IPS-18a (cell line): ENCODE measurements around the gene SNN.

Experiments
- H3K27ac ChIP-seq: one replicate; pipeline ENCODE4 v1.5.1; 2013; ENCODE audit warnings: low read length
- H3K27me3 ChIP-seq: one replicate; pipeline ENCODE4 v1.6.1; 2013; ENCODE audit warnings: mild to moderate bottlenecking, low read length; ENCODE audit not compliant: control insufficient read depth, insufficient read depth
- H3K36me3 ChIP-seq: one replicate; pipeline ENCODE4 v1.6.1; 2013; ENCODE audit warnings: low read depth, low read length; ENCODE audit not compliant: control insufficient read depth
- H3K4me1 ChIP-seq: one replicate; pipeline ENCODE4 v1.6.1; 2013; ENCODE audit warnings: low read depth, low read length; ENCODE audit not compliant: control insufficient read depth
- H3K4me3 ChIP-seq: one replicate; pipeline ENCODE4 v1.5.1; 2013; ENCODE audit warnings: low read length
- H3K9ac ChIP-seq: one replicate; pipeline ENCODE4 v1.6.1; 2013; ENCODE audit warnings: mild to moderate bottlenecking, low read length, moderate library complexity
- H3K9me3 ChIP-seq: one replicate; pipeline ENCODE4 v1.6.1; 2013; ENCODE audit warnings: low read depth, low read length; ENCODE audit not compliant: control insufficient read depth

Gene SNN

GRCh38 chr16:11688520-11688886 is 20.2 kb downstream of the SNN start:
- Histone ChIP-seq H3K36me3 (peaks cover 26% of the 10 kb centered on the region), H3K4me3 (no peak overlapping the region), H3K27me3 (no peaks in the 10 kb centered on the region), H3K27ac (no peak overlapping the region), H3K9ac (no peak overlapping the region), H3K4me1 (no peaks in the 10 kb centered on the region), H3K9me3 (no peaks in the 10 kb centered on the region)

DNA sequence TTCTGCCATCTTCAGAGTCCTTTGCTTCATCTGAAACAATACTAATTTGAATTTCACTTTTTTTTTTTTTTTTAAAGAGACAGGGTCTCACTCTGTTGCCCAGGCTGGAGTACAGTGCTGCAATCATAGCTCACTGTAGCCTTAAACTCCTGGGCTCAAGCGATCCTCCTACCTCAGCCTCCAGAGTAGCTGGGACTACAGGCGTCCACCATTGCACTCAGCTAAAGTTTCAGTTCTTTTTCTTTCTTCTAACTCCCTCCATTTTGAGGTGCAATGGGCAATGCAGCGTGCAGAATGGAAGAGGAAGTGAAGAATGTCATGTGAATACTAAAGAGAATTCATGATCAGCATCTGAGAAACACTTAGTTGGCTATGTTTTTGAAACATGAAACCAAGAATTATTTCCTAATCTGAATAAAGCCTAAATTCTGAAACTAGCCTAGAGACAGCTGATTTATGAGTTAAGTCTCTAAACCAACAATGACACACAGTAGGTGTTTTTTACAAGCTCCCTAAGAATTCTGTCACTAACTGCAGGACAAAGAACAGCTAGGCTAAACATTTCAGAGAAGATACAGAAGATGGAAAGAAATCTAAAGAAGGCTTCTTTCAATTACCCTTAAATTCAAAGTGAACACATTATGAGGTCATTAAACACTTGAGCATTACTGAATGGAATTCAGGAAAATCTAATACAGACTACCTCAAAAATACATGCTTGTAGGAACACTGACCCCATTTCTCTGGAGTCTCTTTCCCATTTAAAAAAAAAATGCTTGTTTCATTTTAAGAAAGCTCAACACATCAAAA is 21.0 kb downstream of the SNN start:
- Histone ChIP-seq H3K4me3 (no peak overlapping the region), H3K4me1 (no peaks in the 10 kb centered on the region), H3K27ac (no peak overlapping the region), H3K9ac (no peak overlapping the region), H3K9me3 (no peaks in the 10 kb centered on the region), H3K36me3 (peaks cover 20% of the 10 kb centered on the region), H3K27me3 (no peaks in the 10 kb centered on the region)

DNA sequence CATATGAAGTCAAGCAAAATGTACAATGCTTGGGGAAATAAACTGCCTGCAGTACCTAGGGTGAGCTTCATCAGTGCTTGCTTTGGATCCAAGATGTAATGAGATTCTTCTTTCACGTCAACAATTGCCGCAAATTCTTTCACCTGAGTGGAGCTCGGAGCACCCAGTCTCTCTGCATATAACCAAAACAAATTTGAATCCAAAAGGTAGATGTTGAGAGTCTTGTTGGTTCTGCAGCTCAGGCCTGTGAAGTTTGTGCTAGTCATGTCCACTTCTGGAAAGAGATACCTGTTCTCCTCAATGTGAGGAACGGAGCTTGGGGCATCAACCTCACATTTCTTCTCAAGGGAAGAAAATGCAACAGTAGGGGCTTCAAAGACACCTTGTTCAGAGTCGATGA is 23.0 kb downstream of the SNN start:
- H3K27ac ChIP-seq: no peak overlapping the region
- no peaks in the 10 kb centered on the region for H3K4me1 ChIP-seq
- peaks cover 26% of the 10 kb centered on the region for H3K36me3 ChIP-seq
- H3K9ac ChIP-seq: no peak overlapping the region
- H3K27me3 ChIP-seq: no peaks in the 10 kb centered on the region
- H3K9me3 ChIP-seq: no peaks in the 10 kb centered on the region
- no peak overlapping the region for H3K4me3 ChIP-seq

DNA sequence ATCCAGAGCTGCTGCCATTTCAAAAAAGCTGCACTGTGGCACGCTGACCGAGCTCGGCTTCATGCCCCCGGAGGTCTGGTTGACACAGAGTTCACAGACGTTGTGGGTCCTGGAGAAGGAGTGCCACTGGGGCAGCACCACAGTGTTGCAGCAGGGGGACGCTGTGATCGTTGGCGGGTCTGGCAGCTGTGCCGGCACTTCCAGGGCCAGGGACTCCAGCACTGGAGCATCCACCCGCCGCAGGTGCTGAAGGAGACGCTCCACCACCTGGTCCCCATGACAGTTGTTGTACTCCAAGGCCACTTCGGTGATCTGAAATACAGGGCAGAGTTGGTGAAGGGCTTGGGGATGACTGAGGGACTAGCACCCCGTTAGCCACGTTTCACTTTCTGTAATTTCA is 23.5 kb downstream of the SNN start:
- Histone ChIP-seq H3K4me3 (no peak overlapping the region), H3K9me3 (no peaks in the 10 kb centered on the region), H3K36me3 (peaks cover 24% of the 10 kb centered on the region), H3K4me1 (no peaks in the 10 kb centered on the region), H3K27ac (no peak overlapping the region), H3K27me3 (no peaks in the 10 kb centered on the region), H3K9ac (no peak overlapping the region)

GRCh38 chr16:11692171-11692570 is 23.9 kb downstream of the SNN start:
- peaks cover 23% of the 10 kb centered on the region for H3K36me3 ChIP-seq

GRCh38 chr16:11692651-11693050 is 24.4 kb downstream of the SNN start:
- H3K9me3 ChIP-seq: no peaks in the 10 kb centered on the region
- no peaks in the 10 kb centered on the region for H3K27me3 ChIP-seq
- H3K9ac ChIP-seq: no peak overlapping the region
- peaks cover 24% of the 10 kb centered on the region for H3K36me3 ChIP-seq
- H3K4me3 ChIP-seq: no peak overlapping the region
- H3K27ac ChIP-seq: no peak overlapping the region
- no peaks in the 10 kb centered on the region for H3K4me1 ChIP-seq

More at GRCh38 chr16:11692171-11692570, 23.9 kb downstream of the SNN start:
- Histone ChIP-seq H3K4me3 (no peak overlapping the region), H3K27ac (no peak overlapping the region), H3K27me3 (no peaks in the 10 kb centered on the region), H3K4me1 (no peaks in the 10 kb centered on the region), H3K9ac (no peak overlapping the region), H3K9me3 (no peaks in the 10 kb centered on the region)

- no peak overlapping the region for H3K27ac ChIP-seq
- H3K27me3 ChIP-seq: no peaks in the 10 kb centered on the region
- peaks cover 17% of the 10 kb centered on the region for H3K36me3 ChIP-seq
- H3K4me1 ChIP-seq: no peaks in the 10 kb centered on the region
- no peaks in the 10 kb centered on the region for H3K9me3 ChIP-seq
- H3K9ac ChIP-seq: no peak overlapping the region
- no peak overlapping the region for H3K4me3 ChIP-seq
Observed at GRCh38 chr16:11696266-11697012, 28.2 kb downstream of the SNN start.

DNA sequence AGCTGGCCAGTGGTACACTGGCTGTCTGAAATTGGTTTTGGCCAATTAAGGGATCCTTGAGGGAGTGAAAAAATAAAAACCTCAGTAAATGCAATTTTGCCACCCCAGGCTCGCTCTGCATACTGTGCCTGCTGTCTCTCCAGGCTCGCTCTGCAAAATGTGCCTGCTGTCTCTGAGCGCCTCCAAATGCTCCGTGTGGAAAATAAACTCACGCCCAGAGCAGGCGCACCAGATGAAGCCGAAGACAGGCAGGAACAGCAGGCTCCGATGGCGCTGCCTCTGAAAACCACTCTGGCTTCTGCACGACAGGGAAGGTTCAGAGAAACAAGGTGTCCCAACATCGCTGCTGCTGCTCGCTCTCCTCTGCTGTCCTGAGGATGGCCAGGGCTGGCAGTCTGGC is 29.1 kb downstream of the SNN start:
- Histone ChIP-seq H3K27me3 (no peaks in the 10 kb centered on the region), H3K36me3 (peaks cover 15% of the 10 kb centered on the region), H3K9me3 (no peaks in the 10 kb centered on the region), H3K4me3 (no peak overlapping the region), H3K9ac (no peak overlapping the region), H3K27ac (no peak overlapping the region), H3K4me1 (no peaks in the 10 kb centered on the region)

GRCh38 chr16:11698271-11698689 is 30.0 kb downstream of the SNN start:
- H3K36me3 ChIP-seq: peaks cover 15% of the 10 kb centered on the region
- H3K9me3 ChIP-seq: no peaks in the 10 kb centered on the region
- no peaks in the 10 kb centered on the region for H3K27me3 ChIP-seq
- H3K9ac ChIP-seq: no peak overlapping the region
- H3K27ac ChIP-seq: no peak overlapping the region
- no peaks in the 10 kb centered on the region for H3K4me1 ChIP-seq
- H3K4me3 ChIP-seq: no peak overlapping the region

DNA sequence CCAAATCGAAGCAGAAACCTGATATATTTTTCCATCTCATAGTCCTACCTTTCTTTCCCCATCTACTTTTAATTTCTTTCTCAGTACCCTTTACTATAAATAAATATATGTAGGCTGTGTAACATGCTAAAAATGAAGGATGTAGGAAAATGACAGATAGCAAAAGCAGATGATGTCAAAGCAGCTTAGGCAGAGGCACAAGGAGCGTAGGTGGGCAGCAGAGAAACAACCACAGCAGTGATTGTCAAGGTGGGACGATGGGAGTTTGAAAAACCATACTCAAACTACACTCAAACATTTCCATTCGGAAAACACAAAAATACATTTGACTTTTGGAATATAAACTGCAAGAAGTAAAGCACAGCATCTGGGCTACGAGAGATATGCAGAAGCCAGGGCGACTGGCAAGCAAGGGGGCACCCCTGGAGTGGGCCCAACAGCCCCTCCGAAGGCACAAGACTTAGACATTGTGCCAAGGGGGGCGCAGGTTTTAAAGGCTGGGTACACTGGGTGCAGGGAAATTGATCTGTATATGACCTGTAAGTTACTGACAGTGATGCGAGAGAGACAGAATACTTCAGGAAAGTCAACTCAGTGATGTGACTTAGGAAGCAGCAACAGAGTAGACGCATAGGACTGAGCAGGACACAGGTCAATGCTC is 31.1 kb downstream of the SNN start:
- no peaks in the 10 kb centered on the region for H3K9me3 ChIP-seq
- no peak overlapping the region for H3K4me3 ChIP-seq
- H3K36me3 ChIP-seq: peaks cover 15% of the 10 kb centered on the region
- H3K27me3 ChIP-seq: no peaks in the 10 kb centered on the region
- no peak overlapping the region for H3K27ac ChIP-seq
- H3K9ac ChIP-seq: no peak overlapping the region
- H3K4me1 ChIP-seq: no peaks in the 10 kb centered on the region

DNA sequence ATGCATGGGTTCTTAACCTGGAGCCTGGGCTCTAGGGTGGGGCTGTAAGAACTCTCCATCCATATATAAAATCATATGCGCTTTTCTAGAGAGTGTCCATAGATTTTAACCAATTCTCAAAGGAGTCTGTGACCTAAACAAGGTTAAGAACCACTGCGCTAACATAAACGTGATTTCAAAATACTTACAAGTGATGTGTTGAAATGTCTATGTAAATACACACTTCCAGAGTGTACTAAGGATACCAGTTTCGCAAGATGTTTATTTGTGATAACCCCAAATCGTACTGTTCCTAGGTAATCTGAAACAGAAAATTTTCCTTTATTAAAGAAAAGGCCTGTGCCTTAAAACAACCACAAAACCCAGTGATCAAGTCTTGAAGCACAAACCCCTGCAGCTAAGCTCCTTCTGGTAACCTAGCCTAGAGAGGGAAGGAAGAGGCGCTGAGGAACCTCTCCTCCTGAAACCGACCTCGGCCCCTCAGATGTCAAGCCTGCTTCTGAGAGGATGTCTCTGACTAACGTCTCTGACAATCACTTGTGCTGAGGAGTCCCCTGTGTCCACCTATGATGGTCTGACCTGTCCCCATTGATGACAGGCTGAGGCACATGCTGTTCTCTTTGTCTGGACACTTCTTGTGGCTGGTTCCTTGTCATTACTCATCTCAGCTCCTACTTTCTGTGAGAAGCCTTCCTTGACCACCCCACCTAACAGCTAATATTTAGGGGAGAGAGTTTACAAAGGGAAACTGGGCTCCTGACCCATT is 32.2 kb downstream of the SNN start:
- H3K9ac ChIP-seq: no peak overlapping the region

More for the DNA sequence above, 32.2 kb downstream of the SNN start:
- Histone ChIP-seq H3K27ac (no peak overlapping the region), H3K4me3 (no peak overlapping the region), H3K36me3 (peaks cover 9% of the 10 kb centered on the region), H3K27me3 (no peaks in the 10 kb centered on the region), H3K9me3 (no peaks in the 10 kb centered on the region), H3K4me1 (no peaks in the 10 kb centered on the region)
